Effector memory CD8-positive, alpha-beta T cell (primary cell): Measurements from ENCODE around the gene KDM2B.
A peak's percentile ranks its signal among the peaks of the same experiment; 100 is the strongest.
"Not testable (repeated sequence)": the region's sequence is repeated elsewhere in the genome, so short reads cannot be mapped to it uniquely, and the experiment has no call there.

Experiments used
- ATAC-seq: fragments of 150-1000 bp; cut with Tn5 transposase; replicated peaks from 2 replicates; pipeline ENCODE4 v1.10.0; 2021; ENCODE audit warnings: mild to moderate bottlenecking, moderate library complexity
- DNase-seq, 3 experiments: peaks; one replicate each; pipeline ENCODE4 v3.0.0; 2021
- H3K27ac Mint-ChIP-seq, 2 donors: one replicate each; pipeline ENCODE4 v1.8.0; 2022; ENCODE audit warnings: mild to moderate bottlenecking in 2 of 2, mixed read lengths in 2 of 2, moderate library complexity in 2 of 2
- H3K27me3 Mint-ChIP-seq, 2 donors: one replicate each; pipeline ENCODE4 v1.8.0; 2022; ENCODE audit warnings: mixed read lengths in 2 of 2
- H3K36me3 Mint-ChIP-seq: one replicate; pipeline ENCODE4 v1.8.0; 2022; ENCODE audit warnings: mild to moderate bottlenecking, moderate library complexity, mixed read lengths; ENCODE audit not compliant: insufficient read depth
- H3K4me1 Mint-ChIP-seq, 2 donors: one replicate each; pipeline ENCODE4 v1.8.0; 2022; ENCODE audit warnings: low read depth in 2 of 2, mixed read lengths in 2 of 2
- H3K4me3 Mint-ChIP-seq, 2 donors: one replicate each; pipeline ENCODE4 v1.8.0; 2022; ENCODE audit warnings: mild to moderate bottlenecking in 2 of 2, mixed read lengths in 2 of 2, moderate library complexity in 2 of 2
- H3K9me3 Mint-ChIP-seq, 2 donors: one replicate each; pipeline ENCODE4 v1.8.0; 2022; ENCODE audit warnings: mixed read lengths in 2 of 2

Gene KDM2B

DNA sequence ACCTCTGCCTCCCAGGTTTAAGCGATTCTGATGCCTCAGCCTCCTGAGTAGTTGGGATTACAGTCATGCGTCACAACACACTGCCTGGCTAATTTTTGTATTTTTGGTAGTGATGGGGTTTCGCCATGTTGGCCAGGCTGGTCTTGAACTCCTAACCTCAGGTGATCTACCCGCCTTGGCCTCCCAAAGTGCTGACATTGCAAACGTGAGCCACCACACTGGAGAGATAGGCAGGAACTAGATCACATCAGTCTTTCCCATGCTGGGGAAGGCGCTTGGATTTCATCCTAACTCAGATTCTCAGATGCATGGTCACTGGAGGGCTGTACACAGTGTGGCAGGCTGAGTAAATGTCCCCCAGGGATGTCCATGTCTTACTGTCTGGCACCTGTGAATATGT is 27.5 kb upstream of the KDM2B start:
- Mint-ChIP-seq H3K27ac (no peak overlapping the region), H3K36me3 (peaks cover 5% of the 10 kb centered on the region), H3K27me3 (no peaks in the 10 kb centered on the region), H3K4me1 (peaks cover 2 to 5% of the 10 kb centered on the region in 2 donors), H3K9me3 (no peaks in the 10 kb centered on the region), H3K4me3 (no peak overlapping the region)
- DNase-seq: no peak
- no peak for ATAC-seq

- DNase-seq (no peak), ATAC-seq (no peak)
- peaks cover 1 to 4% of the 10 kb centered on the region in 2 donors for H3K4me1 Mint-ChIP-seq
- H3K9me3 Mint-ChIP-seq: no peaks in the 10 kb centered on the region
- no peak overlapping the region for H3K4me3 Mint-ChIP-seq
- peaks cover 9% of the 10 kb centered on the region for H3K36me3 Mint-ChIP-seq
- no peaks in the 10 kb centered on the region for H3K27me3 Mint-ChIP-seq
- no peak overlapping the region for H3K27ac Mint-ChIP-seq
Observed at GRCh38 chr12:121603581-121603980, 22.8 kb upstream of the KDM2B start.

DNA sequence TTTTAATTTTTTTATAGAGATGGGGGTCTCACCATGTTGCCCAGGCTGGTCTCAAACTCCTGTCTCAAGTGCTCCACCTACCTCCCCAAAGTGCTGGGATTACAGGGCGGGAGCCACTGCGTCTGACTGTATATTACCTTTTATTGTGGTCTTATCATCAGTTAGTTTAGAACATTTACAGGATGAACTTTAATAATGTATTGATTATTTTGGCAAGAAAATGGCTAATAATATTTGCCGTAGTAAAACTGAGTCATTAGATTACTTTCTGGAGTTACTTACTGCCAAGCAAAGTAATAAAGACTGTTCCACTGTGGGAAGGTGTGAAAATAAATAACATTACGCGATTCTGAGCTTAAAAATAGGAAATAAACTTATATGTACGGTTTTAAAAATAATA is 21.9 kb upstream of the KDM2B start:
- Mint-ChIP-seq H3K9me3 (no peaks in the 10 kb centered on the region), H3K27me3 (no peaks in the 10 kb centered on the region)

DNA sequence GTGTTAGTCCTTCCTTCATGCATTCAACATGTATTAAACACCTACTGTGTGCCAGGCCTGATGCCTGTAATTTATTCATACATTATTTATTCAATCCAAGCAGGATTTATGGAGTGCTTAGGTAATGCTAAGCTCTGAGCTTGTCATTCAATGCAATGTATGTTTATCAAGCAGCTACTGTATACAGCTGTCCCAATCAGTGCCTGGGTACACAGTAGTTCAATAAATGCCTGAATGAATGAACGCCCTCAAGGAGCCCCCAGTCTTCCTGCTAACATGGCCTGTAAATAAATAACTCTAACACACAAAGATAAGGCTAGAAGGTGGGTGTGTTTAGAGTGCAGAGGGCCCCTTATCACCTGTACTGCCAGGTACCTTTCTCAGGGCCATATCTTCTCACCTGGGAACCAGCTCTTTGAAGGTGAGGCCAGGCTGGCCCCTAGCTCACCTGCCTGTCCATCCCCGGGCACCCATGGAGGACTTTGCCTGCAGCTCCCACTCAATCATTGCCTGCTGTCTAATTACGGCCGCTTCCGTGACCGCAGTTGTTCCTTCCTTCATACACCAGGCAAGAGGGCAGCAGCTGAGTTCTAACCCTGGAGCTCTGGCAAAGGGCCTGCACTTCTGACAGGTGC is 20.0 kb upstream of the KDM2B start:
- Mint-ChIP-seq H3K4me3 (no peak overlapping the region), H3K27ac (no peak overlapping the region), H3K27me3 (no peaks in the 10 kb centered on the region), H3K36me3 (peaks cover 11% of the 10 kb centered on the region), H3K9me3 (no peaks in the 10 kb centered on the region), H3K4me1 (peaks cover 4% of the 10 kb centered on the region in 2 donors)
- no peak for ATAC-seq
- DNase-seq: no peak

More for the DNA sequence above, 21.9 kb upstream of the KDM2B start:
- DNase-seq (no peak), ATAC-seq (no peak)
- Mint-ChIP-seq H3K36me3 (peaks cover 9% of the 10 kb centered on the region), H3K4me3 (no peak overlapping the region), H3K27ac (no peak overlapping the region), H3K4me1 (peaks cover 4% of the 10 kb centered on the region in 2 donors)

GRCh38 chr12:121596526-121596925 is 15.7 kb upstream of the KDM2B start:
- Mint-ChIP-seq H3K4me3 (no peak overlapping the region), H3K4me1 (peaks cover 13 to 17% of the 10 kb centered on the region in 2 donors), H3K27me3 (no peaks in the 10 kb centered on the region), H3K9me3 (no peaks in the 10 kb centered on the region), H3K27ac (peak overlapping the region in 1 of 2 donors; percentile 65), H3K36me3 (peaks cover 7% of the 10 kb centered on the region)
- ATAC-seq (no peak), DNase-seq (no peak)

DNA sequence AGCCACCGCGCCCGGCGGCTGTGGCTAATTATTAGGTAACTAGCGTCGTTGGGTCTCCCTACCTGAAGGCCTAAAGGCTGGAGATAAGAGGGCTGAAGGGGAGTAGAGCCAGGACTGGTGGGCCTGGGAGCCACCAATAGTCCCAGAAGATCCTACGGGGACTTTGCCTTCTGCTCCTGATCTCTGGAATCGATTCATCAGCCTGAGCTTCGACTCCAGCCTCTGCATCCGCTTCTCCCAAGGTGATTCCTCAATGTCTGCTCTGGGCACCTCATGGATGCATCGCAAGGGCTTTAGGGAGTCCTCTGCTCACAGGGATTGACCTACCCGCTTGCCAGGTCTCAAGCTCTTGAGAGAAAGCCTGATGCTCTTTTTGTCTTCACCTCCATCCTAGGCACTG is 14.7 kb upstream of the KDM2B start:
- Mint-ChIP-seq H3K4me1 (peaks cover 22 to 27% of the 10 kb centered on the region in 2 donors), H3K4me3 (no peak overlapping the region), H3K27ac (peak overlapping the region in 1 of 2 donors; percentile 65), H3K36me3 (peaks cover 13% of the 10 kb centered on the region), H3K9me3 (no peaks in the 10 kb centered on the region), H3K27me3 (no peaks in the 10 kb centered on the region)
- ATAC-seq (no peak), DNase-seq (no peak)

DNA sequence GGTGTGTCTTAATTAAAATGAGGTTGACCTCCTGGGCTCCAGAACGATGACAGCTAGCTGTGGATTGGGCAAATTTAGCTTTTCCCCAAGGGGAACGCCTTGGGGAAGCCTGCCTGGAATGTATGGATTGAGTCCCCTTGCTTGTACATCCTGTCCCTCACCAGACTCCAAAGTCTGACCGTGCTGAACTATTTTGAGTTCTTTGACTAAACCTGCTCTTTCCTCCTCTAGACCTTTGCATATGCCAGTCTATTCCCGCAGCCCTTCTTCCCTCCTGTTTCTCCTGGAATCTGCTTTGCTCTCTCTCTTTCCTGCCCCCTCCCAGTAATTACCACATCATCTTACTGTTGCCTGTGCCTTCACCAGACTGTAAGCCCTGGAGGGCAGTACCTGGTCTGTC is 11.5 kb upstream of the KDM2B start:
- Mint-ChIP-seq H3K36me3 (peaks cover 22% of the 10 kb centered on the region), H3K4me3 (peak overlapping the region; percentile 1 to 2), H3K4me1 (peaks cover 25 to 26% of the 10 kb centered on the region in 2 donors), H3K9me3 (no peaks in the 10 kb centered on the region), H3K27ac (peak overlapping the region; percentile 98 to 99), H3K27me3 (no peaks in the 10 kb centered on the region)
- DNase-seq (no peak), ATAC-seq (no peak)

- Mint-ChIP-seq H3K9me3 (no peaks in the 10 kb centered on the region), H3K27ac (peak overlapping the region; percentile 98 to 99), H3K36me3 (peaks cover 22% of the 10 kb centered on the region), H3K4me1 (peaks cover 25 to 26% of the 10 kb centered on the region in 2 donors), H3K27me3 (no peaks in the 10 kb centered on the region), H3K4me3 (peak overlapping the region; percentile 73 to 77)
- ATAC-seq (peak; percentile 78), DNase-seq (peak; percentile 64 to 77 (median 66))
Observed at GRCh38 chr12:121590476-121591143, 9.8 kb upstream of the KDM2B start.

DNA sequence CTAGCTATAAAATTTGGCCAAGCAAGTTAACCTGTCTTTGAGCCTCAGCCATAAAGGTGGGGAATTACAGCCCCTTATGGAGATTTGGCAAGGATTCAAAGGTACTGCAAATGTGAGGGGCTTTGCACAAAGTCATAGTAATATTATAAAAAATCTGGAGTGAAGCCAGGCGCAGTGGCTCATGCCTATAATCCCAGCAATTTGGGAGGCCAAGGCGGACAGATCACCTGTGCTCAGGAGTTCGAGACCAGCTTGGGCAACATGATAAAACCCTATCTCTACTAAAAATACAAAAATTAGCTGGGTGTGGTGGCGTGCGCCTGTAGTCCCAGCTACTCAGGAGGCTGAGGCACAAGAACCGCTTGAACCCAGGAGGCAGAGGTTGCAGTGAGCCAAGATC is 4.1 kb upstream of the KDM2B start:
- not testable (repeated sequence) for H3K4me3 Mint-ChIP-seq, ATAC-seq, H3K27me3 Mint-ChIP-seq, H3K9me3 Mint-ChIP-seq, DNase-seq, H3K27ac Mint-ChIP-seq
- Mint-ChIP-seq H3K4me1 (peaks cover 25 to 28% of the 10 kb centered on the region in 2 donors), H3K36me3 (peaks cover 19% of the 10 kb centered on the region)

DNA sequence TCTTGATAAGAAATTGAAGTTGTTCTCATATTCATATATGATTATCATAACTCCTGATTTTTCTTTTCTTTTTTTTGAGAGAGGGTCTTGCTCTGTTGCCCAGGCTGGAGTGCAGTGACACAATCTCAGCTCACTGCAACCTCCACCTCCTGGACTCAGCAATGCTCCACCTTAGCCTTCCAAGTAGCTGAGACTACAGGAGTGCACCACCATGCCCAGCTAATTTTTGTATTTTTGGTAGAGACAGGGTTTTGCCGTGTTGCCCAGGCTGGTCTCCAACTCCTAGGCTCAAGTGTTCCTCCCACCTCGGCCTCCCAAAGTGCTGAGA is 2.5 kb upstream of the KDM2B start:
- H3K9me3 Mint-ChIP-seq, DNase-seq, H3K4me3 Mint-ChIP-seq, H3K27me3 Mint-ChIP-seq, ATAC-seq: not testable (repeated sequence)
- peaks cover 24 to 29% of the 10 kb centered on the region in 2 donors for H3K4me1 Mint-ChIP-seq
- H3K27ac Mint-ChIP-seq: peak overlapping the region; percentile 99 to 100
- H3K36me3 Mint-ChIP-seq: peaks cover 20% of the 10 kb centered on the region

DNA sequence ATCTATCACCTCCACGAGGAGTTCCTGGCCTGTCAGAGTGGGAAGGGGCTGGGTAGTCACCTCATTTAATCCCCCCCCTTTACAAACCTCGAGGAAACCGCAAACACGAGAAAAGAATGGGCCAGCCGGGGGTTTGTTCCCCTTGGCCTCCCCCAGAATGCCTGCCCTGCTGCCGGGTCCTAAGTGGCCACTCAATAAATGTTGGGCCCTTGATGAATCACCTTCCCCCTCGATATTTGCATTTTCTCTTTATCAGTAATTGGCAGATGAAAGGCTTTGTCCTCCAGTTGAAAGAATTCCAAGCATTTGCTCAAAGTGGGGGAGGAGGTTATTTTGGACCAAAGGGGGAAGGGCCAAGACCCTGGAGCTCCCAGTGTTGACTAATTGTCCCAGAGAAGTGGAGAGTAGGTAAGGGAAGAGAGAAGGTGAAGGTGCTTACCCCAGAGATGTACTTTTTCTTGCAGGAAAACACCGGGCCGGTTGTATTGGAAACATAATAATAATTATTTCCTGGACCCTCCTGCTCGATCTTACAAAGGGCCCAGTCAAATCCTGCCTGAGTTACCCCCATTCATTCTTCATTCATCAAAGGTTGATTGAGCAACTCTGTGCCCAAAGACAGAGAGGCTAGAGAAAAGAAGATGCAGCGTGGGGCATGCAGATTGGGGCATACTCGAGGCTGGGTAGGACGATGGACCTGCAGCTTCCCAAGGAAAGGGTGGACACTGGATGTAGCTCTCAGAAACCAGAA is 1.9 kb upstream of the KDM2B start:
- DNase-seq (no peak), ATAC-seq (no peak)
- Mint-ChIP-seq H3K9me3 (no peaks in the 10 kb centered on the region), H3K27me3 (no peaks in the 10 kb centered on the region), H3K27ac (peak overlapping the region; percentile 99 to 100), H3K4me3 (peak overlapping the region; percentile 95 to 99), H3K4me1 (peaks cover 26 to 29% of the 10 kb centered on the region in 2 donors), H3K36me3 (peaks cover 20% of the 10 kb centered on the region)

DNA sequence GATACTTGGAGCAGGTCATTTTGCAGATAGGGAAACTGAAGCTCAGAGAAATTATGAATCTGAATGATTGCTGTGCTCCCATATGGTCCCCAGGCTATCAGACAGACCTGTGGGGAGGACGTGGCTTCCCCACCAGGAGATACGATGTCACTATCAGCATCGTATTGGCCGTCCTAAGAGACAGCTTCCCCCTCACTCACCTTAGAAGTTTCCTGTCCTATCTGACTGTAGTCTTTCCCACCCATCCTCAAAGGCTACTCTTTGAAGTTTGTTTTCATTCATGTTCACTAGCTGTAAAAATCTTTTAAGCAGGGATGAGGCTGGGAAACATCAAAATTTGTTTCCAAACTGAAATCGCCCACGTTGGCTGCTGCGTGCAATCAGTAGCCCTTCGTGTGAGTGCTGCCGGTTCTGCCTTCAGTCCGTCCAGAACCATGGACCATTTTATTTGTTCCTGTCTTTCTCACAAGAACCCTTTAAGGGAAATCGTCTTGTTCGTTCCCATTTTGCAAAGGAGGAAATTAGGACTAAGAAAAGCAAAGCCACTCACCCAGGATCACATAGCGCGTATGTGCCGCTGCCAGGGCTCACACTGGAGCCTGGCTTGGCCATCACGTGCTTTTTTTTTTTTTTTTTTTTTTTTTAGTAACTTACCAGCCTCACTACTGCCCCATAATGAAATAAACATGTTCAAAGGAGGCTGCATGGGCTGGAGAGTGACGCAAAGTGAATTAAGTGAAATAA is 1.0 kb upstream of the KDM2B start:
- H3K4me1 Mint-ChIP-seq: peaks cover 30 to 35% of the 10 kb centered on the region in 2 donors
- no peak for DNase-seq
- ATAC-seq: no peak
- H3K27ac Mint-ChIP-seq: peak overlapping the region; percentile 99 to 100
- H3K27me3 Mint-ChIP-seq: no peaks in the 10 kb centered on the region
- peaks cover 17% of the 10 kb centered on the region for H3K36me3 Mint-ChIP-seq
- H3K4me3 Mint-ChIP-seq: peak overlapping the region; percentile 95 to 99
- no peaks in the 10 kb centered on the region for H3K9me3 Mint-ChIP-seq
